GM12864 (cell line): ENCODE results near the gene HDAC4.

Experiments
- DNase-seq: peaks from one replicate; pipeline ENCODE4 v3.0.0-alpha.2; 2011; ENCODE audit warnings: low read depth
- H3K4me3 ChIP-seq: 2 replicates; pipeline ENCODE4 v1.5.1; 2011; ENCODE audit warnings: mild to moderate bottlenecking, low read depth, low read length, control low read depth
- CTCF ChIP-seq: IDR thresholded peaks from 2 replicates; pipeline ENCODE4 v1.5.1; 2011; ENCODE audit warnings: low read depth, mild to moderate bottlenecking, moderate library complexity, low read length, control low read depth, inconsistent platforms; ENCODE audit errors: missing control alignments

HDAC4 gene

GRCh38 chr2:239330836-239331235 lies 70.0 kb downstream of the HDAC4 start:
- DNase-seq, result no peak
- no peak overlapping the region for H3K4me3 ChIP-seq
- TF ChIP-seq CTCF, result no peak

GRCh38 chr2:239329972-239330572 lies 70.7 kb downstream of the HDAC4 start:
- DNase-seq, result no peak
- TF ChIP-seq CTCF, result no peak
- H3K4me3 ChIP-seq, result no peak overlapping the region

GRCh38 chr2:239329284-239329971 lies 71.4 kb downstream of the HDAC4 start:
- TF ChIP-seq CTCF, result no peak

GRCh38 chr2:239328351-239329191 lies 72.2 kb downstream of the HDAC4 start:
- no peak for TF ChIP-seq CTCF
- no peak for DNase-seq
- H3K4me3 ChIP-seq, result no peak overlapping the region

More at GRCh38 chr2:239329284-239329971, 71.4 kb downstream of the HDAC4 start:
- no peak overlapping the region for H3K4me3 ChIP-seq
- DNase-seq, result no peak

GRCh38 chr2:239327536-239328350 lies 73.1 kb downstream of the HDAC4 start:
- H3K4me3 ChIP-seq, result no peak overlapping the region
- no peak for DNase-seq
- TF ChIP-seq CTCF, result no peak

- no peak for TF ChIP-seq CTCF
- no peak for DNase-seq
- no peak overlapping the region for H3K4me3 ChIP-seq
These were observed 73.8 kb downstream of the HDAC4 start for GRCh38 chr2:239326831-239327535.
